Heart left ventricle (tissue), 13 donors: ENCODE data around the gene PRDX6.

Experiments used
- POLR2A ChIP-seq, 2 donors: fragments of 450-650 bp; IDR thresholded peaks; one replicate each; pipeline ENCODE4 v1.6.1; 2017; ENCODE audit warnings: antibody characterized with exemption in 2 of 2, mild to moderate bottlenecking in 2 of 2, moderate library complexity in 2 of 2
- TF ChIP-seq, protein P1 (sequence below), 12 donors: fragments of 200-600 bp; sonication (generic) in 4 of 12; IDR thresholded peaks; one replicate each; pipeline versions ENCODE4 v1.5.0 to v1.8.0; 2018 to 2022; ENCODE audit warnings: antibody characterized with exemption in 12 of 12, mild to moderate bottlenecking in 5 of 12
- donor health status: ischemic (EF 13 %, LVEDD 7.1; RV severe dilation, severe dysfunction).
- donor health status: DM: no; HTN: yes; CAD: no.
- donor health status: DM: no; HTN: no; CAD: no.
- donor health status: ischemic (EF 25% LVEDD 6.9; RV normal size, moderate dysfunction).
- donor health status: ischemic (EF 25% LVEDD 5.7; RV mildly dilated, moderate dysfunction).
- donor health status: ischemic (EF 35%, LVEDD 5.7; RV mildly dilated, moderate dysfunction).
- donor health status: nonischemic (EF 11% LVEDD 7.7; RV severe dilation, severe dysfunction).
- donor health status: DM: yes; HTN: yes; CAD: no.
- donor health status: PGD.
- donor health status: ischemic (EF 29% LVEDD 5.4; RV normal size, mild dysfunction).
- donor health status: nonischemic (EF 23%, LVEDD 6.1; RV moderate dilation, normal function).

DNA sequence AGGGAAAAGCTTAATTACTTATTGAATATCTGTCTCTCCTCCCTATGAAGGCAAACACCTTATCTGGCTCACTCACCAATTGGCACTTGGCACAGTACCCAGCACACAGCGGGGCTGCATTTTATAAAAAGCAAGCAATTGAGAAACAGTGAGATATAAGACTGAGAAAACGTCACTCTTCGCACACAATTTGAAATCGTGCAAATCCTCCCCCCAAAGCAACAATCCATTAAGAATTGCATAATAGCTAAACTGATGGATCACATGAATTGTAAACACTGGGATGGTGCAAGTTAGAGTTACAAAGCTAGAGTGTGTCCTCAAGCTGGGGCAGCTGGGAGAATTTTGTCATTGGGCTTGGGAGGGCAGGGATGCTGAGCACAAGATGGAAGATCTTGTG lies 27.1 kb downstream of the PRDX6 start:
- TF ChIP-seq, protein P1, sequence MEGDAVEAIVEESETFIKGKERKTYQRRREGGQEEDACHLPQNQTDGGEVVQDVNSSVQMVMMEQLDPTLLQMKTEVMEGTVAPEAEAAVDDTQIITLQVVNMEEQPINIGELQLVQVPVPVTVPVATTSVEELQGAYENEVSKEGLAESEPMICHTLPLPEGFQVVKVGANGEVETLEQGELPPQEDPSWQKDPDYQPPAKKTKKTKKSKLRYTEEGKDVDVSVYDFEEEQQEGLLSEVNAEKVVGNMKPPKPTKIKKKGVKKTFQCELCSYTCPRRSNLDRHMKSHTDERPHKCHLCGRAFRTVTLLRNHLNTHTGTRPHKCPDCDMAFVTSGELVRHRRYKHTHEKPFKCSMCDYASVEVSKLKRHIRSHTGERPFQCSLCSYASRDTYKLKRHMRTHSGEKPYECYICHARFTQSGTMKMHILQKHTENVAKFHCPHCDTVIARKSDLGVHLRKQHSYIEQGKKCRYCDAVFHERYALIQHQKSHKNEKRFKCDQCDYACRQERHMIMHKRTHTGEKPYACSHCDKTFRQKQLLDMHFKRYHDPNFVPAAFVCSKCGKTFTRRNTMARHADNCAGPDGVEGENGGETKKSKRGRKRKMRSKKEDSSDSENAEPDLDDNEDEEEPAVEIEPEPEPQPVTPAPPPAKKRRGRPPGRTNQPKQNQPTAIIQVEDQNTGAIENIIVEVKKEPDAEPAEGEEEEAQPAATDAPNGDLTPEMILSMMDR (IDR thresholded peaks at IDR 0.05), result no peak
- TF ChIP-seq POLR2A (IDR thresholded peaks at IDR 0.05), result no peak
